Glutamatergic neuron (in vitro differentiated cells): ENCODE results near the gene CHST6. TPM values are rescaled to one million over a fixed set of nuclear protein-coding genes. Genes with fewer than 3 reads are reported as not detected.
A peak's percentile ranks its signal among the peaks of the same experiment; 100 is the strongest.
"Not testable (repeated sequence)": the region's sequence is repeated elsewhere in the genome, so short reads cannot be mapped to it uniquely, and the experiment has no call there.

Source experiments
- DNase-seq: peaks from one replicate; pipeline ENCODE4 v3.0.0; 2022
- H3K27ac Mint-ChIP-seq: one replicate; pipeline ENCODE4 v1.8.0; 2020; ENCODE audit warnings: mild to moderate bottlenecking, mixed read lengths, inconsistent platforms; ENCODE audit not compliant: unreplicated experiment
- H3K27me3 Mint-ChIP-seq: one replicate; pipeline ENCODE4 v1.8.0; 2020; ENCODE audit warnings: mild to moderate bottlenecking, moderate library complexity, mixed read lengths, inconsistent platforms; ENCODE audit not compliant: unreplicated experiment
- H3K36me3 Mint-ChIP-seq: one replicate; pipeline ENCODE4 v1.8.0; 2020; ENCODE audit warnings: mild to moderate bottlenecking, mixed read lengths, inconsistent platforms; ENCODE audit not compliant: unreplicated experiment
- H3K4me1 Mint-ChIP-seq: one replicate; pipeline ENCODE4 v1.8.0; 2020; ENCODE audit warnings: mild to moderate bottlenecking, low read depth, mixed read lengths, inconsistent platforms; ENCODE audit not compliant: unreplicated experiment
- H3K4me3 Mint-ChIP-seq: one replicate; pipeline ENCODE4 v1.8.0; 2020; ENCODE audit warnings: mild to moderate bottlenecking, mixed read lengths, inconsistent platforms; ENCODE audit not compliant: unreplicated experiment
- H3K9me3 Mint-ChIP-seq: one replicate; pipeline ENCODE4 v1.8.0; 2020; ENCODE audit warnings: mild to moderate bottlenecking, moderate library complexity, mixed read lengths, inconsistent platforms; ENCODE audit not compliant: unreplicated experiment
- total RNA-seq: library from RNA; stranded (reverse); fragmentation: NEBNext Ultra II Directional; extraction: Animal tissue kit (Norgen Biotek cat#: 25700); gene quantifications from one replicate; pipeline ENCODE4 v1.2.1, GENCODE V29; 2021; ENCODE audit not compliant: unreplicated experiment
- TF ChIP-seq, protein P1 (sequence below): fragments of 200-600 bp; sonication (generic); IDR thresholded peaks from one replicate; pipeline ENCODE4 v1.5.0; 2021; ENCODE audit not compliant: partially characterized antibody, unreplicated experiment

CHST6 gene
- total RNA-seq, 1 donor from 2014 or later, result 4.0 TPM

DNA sequence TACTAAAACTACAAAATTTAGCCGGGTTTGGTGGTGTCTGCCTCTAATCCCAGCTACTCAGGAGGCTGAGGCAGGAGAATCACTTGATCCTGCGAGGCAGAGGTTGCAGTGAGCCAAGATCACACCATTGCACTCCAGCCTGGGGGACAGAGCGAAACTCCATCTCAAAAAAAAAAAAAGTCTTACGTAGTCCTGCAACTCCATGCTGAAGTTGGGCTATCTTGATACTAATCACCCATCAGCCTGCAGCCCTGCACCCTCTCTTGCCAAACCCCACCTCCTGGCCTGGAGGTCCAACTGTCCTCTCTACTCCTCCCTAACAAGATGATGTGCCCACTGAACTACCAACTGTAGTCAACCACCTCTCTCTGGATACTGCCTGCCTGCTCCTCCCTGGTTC is 35.5 kb downstream of the CHST6 start:
- no peak for DNase-seq
- Mint-ChIP-seq H3K36me3 (no peaks in the 10 kb centered on the region), H3K9me3 (peaks cover 4% of the 10 kb centered on the region), H3K4me3 (peak overlapping the region; percentile 67), H3K4me1 (peaks cover 19% of the 10 kb centered on the region), H3K27me3 (peaks cover 3% of the 10 kb centered on the region), H3K27ac (peak overlapping the region; percentile 88)
- TF ChIP-seq, protein P1, sequence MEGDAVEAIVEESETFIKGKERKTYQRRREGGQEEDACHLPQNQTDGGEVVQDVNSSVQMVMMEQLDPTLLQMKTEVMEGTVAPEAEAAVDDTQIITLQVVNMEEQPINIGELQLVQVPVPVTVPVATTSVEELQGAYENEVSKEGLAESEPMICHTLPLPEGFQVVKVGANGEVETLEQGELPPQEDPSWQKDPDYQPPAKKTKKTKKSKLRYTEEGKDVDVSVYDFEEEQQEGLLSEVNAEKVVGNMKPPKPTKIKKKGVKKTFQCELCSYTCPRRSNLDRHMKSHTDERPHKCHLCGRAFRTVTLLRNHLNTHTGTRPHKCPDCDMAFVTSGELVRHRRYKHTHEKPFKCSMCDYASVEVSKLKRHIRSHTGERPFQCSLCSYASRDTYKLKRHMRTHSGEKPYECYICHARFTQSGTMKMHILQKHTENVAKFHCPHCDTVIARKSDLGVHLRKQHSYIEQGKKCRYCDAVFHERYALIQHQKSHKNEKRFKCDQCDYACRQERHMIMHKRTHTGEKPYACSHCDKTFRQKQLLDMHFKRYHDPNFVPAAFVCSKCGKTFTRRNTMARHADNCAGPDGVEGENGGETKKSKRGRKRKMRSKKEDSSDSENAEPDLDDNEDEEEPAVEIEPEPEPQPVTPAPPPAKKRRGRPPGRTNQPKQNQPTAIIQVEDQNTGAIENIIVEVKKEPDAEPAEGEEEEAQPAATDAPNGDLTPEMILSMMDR, result no peak

DNA sequence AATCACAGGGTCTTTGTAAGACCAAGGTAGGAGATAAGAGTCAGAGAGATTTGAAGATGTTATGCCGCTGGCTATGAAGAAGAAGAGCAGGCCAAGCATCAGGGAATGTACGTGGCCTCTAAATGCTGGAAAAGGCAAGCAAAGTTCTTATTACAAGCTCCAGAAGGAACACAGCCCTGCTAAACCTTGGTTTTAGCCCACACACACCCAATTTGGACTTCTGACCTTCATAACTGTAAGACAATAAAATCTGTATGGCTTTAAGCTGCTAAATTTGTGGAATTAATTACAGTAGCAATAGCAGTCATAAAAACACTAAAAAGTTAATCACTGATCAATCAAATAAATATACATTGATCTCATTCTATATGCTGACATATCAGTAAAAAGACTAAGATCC is 36.8 kb downstream of the CHST6 start:
- Mint-ChIP-seq H3K36me3 (no peaks in the 10 kb centered on the region), H3K4me1 (peaks cover 22% of the 10 kb centered on the region), H3K27ac (no peak overlapping the region), H3K9me3 (peaks cover 2% of the 10 kb centered on the region), H3K4me3 (no peak overlapping the region), H3K27me3 (peaks cover under 1% of the 10 kb centered on the region)
- TF ChIP-seq, protein P1, result no peak
- DNase-seq, result no peak

DNA sequence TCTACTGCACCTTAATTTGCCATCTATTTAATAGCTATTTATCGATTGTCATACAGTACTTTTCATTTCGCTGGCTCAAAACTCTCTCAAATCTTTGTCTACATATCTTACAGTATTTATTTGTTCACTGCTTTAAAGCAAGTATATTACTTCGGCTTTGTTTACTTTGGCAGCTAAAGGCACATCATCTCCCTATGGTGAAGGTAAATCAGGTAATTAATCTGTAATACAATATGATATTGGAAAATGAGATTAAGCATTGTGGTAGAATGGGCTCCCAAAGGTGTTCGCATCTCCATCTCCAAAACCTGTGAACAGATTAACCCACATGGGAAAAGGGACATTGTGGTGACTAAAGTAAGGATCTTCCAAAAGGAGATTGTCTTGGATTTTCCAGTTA is 37.2 kb downstream of the CHST6 start:
- H3K27me3 Mint-ChIP-seq, result no peaks in the 10 kb centered on the region
- TF ChIP-seq, protein P1, result no peak
- no peak overlapping the region for H3K27ac Mint-ChIP-seq
- no peak for DNase-seq
- H3K36me3 Mint-ChIP-seq, result no peaks in the 10 kb centered on the region
- no peak overlapping the region for H3K4me3 Mint-ChIP-seq
- H3K9me3 Mint-ChIP-seq, result peaks cover 2% of the 10 kb centered on the region
- peaks cover 22% of the 10 kb centered on the region for H3K4me1 Mint-ChIP-seq

GRCh38 chr16:75457485-75458021 is 37.7 kb downstream of the CHST6 start:
- H3K9me3 Mint-ChIP-seq, result peaks cover 2% of the 10 kb centered on the region
- H3K36me3 Mint-ChIP-seq, result no peaks in the 10 kb centered on the region
- DNase-seq, result no peak
- H3K27me3 Mint-ChIP-seq, result no peaks in the 10 kb centered on the region
- no peak overlapping the region for H3K27ac Mint-ChIP-seq
- H3K4me1 Mint-ChIP-seq, result peaks cover 23% of the 10 kb centered on the region
- no peak overlapping the region for H3K4me3 Mint-ChIP-seq
- TF ChIP-seq, protein P1, result no peak

- Mint-ChIP-seq H3K27me3 (no peaks in the 10 kb centered on the region), H3K36me3 (no peaks in the 10 kb centered on the region), H3K27ac (no peak overlapping the region), H3K4me1 (peaks cover 23% of the 10 kb centered on the region), H3K4me3 (no peak overlapping the region), H3K9me3 (peaks cover 2% of the 10 kb centered on the region)
- no peak for DNase-seq
- TF ChIP-seq, protein P1, result no peak
These were observed 38.3 kb downstream of the CHST6 start for GRCh38 chr16:75456971-75457370.

DNA sequence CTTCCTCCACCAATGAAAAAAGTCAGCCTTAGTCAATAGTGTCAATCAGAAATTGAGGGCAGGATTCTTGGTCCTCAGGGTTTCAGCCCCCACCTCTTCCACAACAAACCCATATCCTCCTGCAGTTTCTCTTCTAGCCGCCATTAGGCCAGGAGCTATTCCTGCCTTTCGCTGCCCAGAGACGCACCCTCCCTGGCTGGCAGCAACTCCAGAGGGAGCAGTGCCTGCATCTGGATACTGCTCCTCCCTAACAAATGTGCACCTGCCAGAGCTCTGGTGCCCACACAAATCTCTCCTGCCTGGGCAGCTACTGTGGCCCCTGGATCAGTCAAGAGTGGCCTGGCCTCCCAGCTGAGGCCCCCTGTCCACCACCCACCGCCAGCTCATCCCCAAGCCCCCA is 38.8 kb downstream of the CHST6 start:
- H3K4me1 Mint-ChIP-seq, result peaks cover 23% of the 10 kb centered on the region
- not testable (repeated sequence) for H3K36me3 Mint-ChIP-seq, DNase-seq, H3K27me3 Mint-ChIP-seq, H3K4me3 Mint-ChIP-seq, H3K9me3 Mint-ChIP-seq, H3K27ac Mint-ChIP-seq
